GM12873 (cell line): ENCODE data around the gene SBDS.

Experiments used
- TF ChIP-seq, protein P1 (sequence below): IDR thresholded peaks from 2 replicates; pipeline ENCODE4 v1.5.1; 2012; ENCODE audit warnings: low read depth, mild to moderate bottlenecking, moderate library complexity, low read length, control low read depth; ENCODE audit not compliant: insufficient read depth; ENCODE audit errors: missing control alignments

Gene SBDS

DNA sequence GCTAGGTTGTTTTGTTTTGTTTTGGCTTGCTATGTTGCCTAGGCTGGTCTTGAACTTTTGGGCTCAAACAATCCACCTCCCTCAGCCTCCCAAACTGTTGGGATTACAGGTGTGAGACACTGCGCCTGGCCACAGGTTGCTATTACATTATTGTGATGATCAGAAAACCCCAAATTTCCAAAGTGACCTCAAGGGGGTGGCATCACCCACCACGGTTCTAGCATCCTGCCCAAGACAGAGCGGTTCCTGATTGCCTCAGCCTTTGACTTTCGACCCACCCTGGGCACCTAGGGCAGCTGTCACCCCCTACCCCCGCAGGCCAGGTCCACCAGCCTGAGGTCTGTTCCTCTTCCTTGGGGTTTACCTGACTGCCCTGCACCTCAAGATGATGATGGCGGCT lies 28.4 kb downstream of the SBDS start:
- TF ChIP-seq, protein P1, sequence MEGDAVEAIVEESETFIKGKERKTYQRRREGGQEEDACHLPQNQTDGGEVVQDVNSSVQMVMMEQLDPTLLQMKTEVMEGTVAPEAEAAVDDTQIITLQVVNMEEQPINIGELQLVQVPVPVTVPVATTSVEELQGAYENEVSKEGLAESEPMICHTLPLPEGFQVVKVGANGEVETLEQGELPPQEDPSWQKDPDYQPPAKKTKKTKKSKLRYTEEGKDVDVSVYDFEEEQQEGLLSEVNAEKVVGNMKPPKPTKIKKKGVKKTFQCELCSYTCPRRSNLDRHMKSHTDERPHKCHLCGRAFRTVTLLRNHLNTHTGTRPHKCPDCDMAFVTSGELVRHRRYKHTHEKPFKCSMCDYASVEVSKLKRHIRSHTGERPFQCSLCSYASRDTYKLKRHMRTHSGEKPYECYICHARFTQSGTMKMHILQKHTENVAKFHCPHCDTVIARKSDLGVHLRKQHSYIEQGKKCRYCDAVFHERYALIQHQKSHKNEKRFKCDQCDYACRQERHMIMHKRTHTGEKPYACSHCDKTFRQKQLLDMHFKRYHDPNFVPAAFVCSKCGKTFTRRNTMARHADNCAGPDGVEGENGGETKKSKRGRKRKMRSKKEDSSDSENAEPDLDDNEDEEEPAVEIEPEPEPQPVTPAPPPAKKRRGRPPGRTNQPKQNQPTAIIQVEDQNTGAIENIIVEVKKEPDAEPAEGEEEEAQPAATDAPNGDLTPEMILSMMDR: peak; percentile 7

DNA sequence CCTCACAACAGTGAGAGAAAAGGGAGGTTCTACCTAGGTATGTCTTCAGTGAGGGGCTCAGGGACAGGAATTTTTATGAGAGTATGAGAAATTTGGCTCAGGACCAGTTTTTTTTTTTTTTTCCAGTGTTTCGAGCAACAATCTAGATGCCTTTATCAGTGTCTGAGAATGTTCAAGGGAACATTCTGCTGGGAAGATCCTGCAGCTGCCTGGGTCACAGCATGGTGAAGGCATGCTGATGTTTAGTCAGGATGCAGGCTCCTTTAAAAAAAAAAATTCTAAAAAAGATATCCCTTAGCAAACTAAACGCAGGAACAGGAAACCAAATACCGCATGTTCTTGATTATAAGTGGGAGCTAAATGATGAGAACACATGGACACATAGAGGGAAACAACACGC lies 31.0 kb downstream of the SBDS start:
- TF ChIP-seq, protein P1: no peak

DNA sequence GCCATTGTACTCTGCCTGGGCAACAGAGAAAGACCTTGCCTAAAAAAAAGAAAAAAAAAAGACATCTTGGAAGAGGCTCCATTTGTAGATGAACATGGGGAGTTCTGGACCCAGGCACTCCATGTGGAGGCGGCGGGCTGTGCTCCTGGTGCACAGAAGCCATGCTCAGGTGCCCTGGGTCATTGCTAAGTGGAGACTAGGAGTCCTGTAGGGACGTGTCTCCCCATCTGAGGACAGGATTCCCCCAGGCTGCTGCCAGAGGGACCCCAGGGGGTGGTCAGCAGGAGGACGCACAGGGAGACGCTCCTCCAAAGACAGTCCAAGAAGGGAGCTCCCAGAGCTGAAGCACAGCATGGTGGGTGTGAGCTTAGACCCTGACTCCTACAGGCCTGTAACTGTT lies 34.3 kb downstream of the SBDS start:
- TF ChIP-seq, protein P1: no peak

DNA sequence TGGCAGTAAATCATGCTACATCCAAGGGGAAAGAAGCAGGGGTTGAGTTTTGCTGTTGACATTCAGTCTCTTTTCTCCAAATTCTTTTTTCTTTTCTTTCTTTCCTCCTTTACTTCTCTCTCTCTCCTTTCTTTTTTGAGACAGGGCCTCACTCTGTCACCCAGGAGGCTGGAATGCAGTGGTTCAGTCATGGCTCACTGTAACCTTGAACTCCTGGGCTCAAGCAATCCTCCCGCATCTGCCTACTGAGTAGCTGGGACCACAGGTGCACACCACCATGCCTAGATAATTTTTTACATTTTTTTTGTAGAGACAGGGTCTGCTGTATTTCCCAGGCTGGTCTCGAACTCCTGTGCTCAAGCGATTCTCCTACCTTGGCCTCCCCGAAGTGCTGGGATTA lies 35.2 kb downstream of the SBDS start:
- TF ChIP-seq, protein P1: no peak

DNA sequence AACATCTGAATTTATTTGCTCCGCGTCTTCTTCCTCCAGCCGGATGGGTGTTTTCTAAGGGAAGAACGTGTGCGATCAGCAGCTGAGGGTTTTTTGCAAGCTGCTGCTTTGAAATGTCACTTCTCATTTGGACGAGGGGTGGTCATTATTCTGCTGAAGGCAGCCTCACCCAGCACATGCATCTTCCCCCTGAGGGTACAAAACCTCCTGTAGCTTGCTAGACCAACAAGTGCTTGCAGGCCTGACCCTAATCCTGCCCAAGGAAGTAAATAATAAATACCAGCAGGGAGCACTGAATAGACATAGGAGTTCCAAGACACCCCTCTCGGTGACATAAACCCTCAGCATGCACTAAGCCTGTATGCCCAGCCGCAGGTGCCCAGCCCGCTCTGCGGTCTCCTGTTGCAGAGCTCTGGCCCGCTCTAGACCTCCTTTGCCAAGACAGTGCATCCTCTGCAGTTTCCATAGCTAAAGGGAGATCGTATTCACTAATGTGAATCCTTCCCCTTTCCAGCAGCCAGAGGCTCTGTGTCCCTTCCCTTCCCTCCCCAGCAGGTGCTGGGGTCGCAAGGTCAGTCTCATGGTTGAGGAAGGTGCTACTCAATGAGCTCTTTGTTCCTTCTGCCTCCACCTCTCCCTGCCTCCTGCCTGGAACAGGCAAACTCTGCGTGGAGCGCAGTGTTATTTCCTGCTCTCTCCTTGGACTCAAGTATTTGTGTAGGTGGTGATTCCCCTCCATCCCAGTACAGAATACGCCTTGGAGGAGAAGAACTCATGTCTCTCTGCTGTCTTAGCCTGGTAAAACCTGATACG lies 36.6 kb downstream of the SBDS start:
- TF ChIP-seq, protein P1: no peak

DNA sequence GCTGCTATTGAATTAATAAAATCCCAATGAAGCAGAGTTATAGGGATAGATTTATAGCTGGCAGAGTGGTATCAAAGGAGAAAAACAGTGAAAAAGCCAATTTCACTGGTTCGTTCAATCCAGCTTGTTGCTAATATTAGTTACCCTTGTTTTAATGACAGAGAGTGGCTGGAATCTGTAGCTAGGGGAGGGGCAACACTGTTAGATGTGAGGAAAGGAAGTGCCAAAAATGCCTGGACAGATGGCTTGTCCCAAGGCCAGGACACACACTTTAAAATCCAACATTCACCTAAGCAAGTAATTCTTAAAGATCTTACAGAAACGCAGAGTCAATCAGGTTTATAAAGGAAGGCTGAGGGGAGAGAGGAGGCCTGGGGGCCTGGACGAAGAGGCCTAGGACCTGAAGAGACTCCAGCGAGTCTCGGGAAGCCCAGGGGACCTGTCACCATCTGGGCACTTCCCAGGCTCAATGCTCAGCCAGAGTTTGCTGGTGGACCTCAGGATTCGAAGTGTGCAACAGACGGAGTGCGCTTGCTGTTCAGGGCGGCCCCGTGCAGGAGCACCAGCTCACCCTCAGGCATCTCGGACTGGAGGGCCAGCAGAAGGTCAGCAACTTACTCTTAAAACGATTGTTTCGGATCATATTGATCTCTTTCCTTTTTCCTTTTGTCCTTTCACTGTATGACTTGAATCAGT lies 37.6 kb downstream of the SBDS start:
- TF ChIP-seq, protein P1: no peak

DNA sequence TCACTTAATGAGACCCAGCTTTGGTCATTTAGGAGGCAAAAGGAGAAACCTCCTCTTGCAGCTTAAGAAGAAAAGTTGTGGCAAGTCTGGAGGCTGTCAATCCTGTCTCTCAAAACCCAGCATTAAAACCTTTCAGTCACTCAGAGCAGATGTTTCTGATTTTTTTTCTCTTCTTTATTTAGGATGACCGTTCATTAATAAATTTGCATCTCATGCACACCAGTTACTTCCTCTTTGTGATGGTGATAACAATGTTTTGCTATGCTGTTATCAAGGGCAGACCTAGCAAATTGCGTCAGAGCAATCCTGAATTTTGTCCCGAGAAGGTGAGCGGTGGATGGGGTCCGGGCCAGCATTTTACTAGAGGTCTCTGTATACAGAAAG lies 42.4 kb downstream of the SBDS start:
- TF ChIP-seq, protein P1: no peak
